PFSK-1 (cell line): ENCODE results near the gene IGSF21.

Experiments
- FOXP2 ChIP-seq: optimal IDR thresholded peaks from 2 replicates; pipeline ENCODE3; 2011; ENCODE audit warnings: borderline replicate concordance, control low read depth, inconsistent platforms; ENCODE audit not compliant: insufficient read depth; ENCODE audit errors: extremely low read length, extremely low read depth
- POLR2AphosphoS5 ChIP-seq: IDR thresholded peaks from 2 replicates; pipeline ENCODE4 v1.6.1; 2012; ENCODE audit warnings: low read depth, mild to moderate bottlenecking, control low read depth, low read length, moderate library complexity
- REST ChIP-seq, 2 experiments: IDR thresholded peaks; 2 replicates each; pipeline versions ENCODE4 v1.6.1 to v1.8.0; 2011 to 2012; ENCODE audit warnings: low read depth in 2 of 2, low read length in 2 of 2, control low read depth in 1 of 2, inconsistent platforms in 1 of 2, mild to moderate bottlenecking in 1 of 2, moderate library complexity in 1 of 2; ENCODE audit not compliant: insufficient read depth in 1 of 2
- SIN3A ChIP-seq: IDR thresholded peaks from 2 replicates; pipeline ENCODE4 v1.6.1; 2012; ENCODE audit warnings: mild to moderate bottlenecking, low read length, moderate library complexity, borderline replicate concordance; ENCODE audit not compliant: insufficient read depth
- TAF1 ChIP-seq: IDR thresholded peaks from 2 replicates; pipeline ENCODE4 v1.6.1; 2012; ENCODE audit warnings: low read length, control low read depth, borderline replicate concordance; ENCODE audit not compliant: insufficient read depth

Gene IGSF21

GRCh38 chr1:18414872-18415447, 307.4 kb downstream of the IGSF21 start:
- TF ChIP-seq SIN3A (no peak), FOXP2 (no peak), REST (IDR thresholded peaks at IDR 0.05; ENCODE audit: insufficient read depth in 1 of 2, low read depth in 2 of 2, low read length in 2 of 2) (no peak), POLR2AphosphoS5 (no peak), TAF1 (no peak)

- TF ChIP-seq TAF1 (no peak), POLR2AphosphoS5 (no peak), SIN3A (no peak), FOXP2 (no peak), REST (IDR thresholded peaks at IDR 0.05; ENCODE audit: insufficient read depth in 1 of 2, low read depth in 2 of 2, low read length in 2 of 2) (no peak)
Observed at GRCh38 chr1:18415448-18416027, 307.9 kb downstream of the IGSF21 start.

- no peak for TF ChIP-seq FOXP2
- no peak for TF ChIP-seq REST (IDR thresholded peaks at IDR 0.05; ENCODE audit: insufficient read depth in 1 of 2, low read depth in 2 of 2, low read length in 2 of 2)
Observed at GRCh38 chr1:18417316-18418269, 310.0 kb downstream of the IGSF21 start.

- TF ChIP-seq SIN3A (no peak), FOXP2 (no peak), REST (IDR thresholded peaks at IDR 0.05; ENCODE audit: insufficient read depth in 1 of 2, low read depth in 2 of 2, low read length in 2 of 2) (no peak)
Observed at GRCh38 chr1:18419113-18419844, 311.7 kb downstream of the IGSF21 start.
